Neural crest cell (in vitro differentiated cells): Measurements from ENCODE around the gene SLC6A6. TPM values are rescaled to one million over a fixed set of nuclear protein-coding genes. Genes with fewer than 3 reads are reported as not detected.
"Not testable (repeated sequence)": the region's sequence is repeated elsewhere in the genome, so short reads cannot be mapped to it uniquely, and the experiment has no call there.

Experiments used
- DNase-seq: peaks from one replicate; pipeline ENCODE4 v3.0.0; 2021; ENCODE audit warnings: low read depth, mixed read lengths, low spot score
- H3K27ac Mint-ChIP-seq: one replicate; pipeline ENCODE4 v1.8.0; 2021; ENCODE audit warnings: mild to moderate bottlenecking, mixed read lengths; ENCODE audit not compliant: unreplicated experiment
- H3K27me3 Mint-ChIP-seq: 2 replicates; pipeline ENCODE4 v1.8.0; 2021; ENCODE audit warnings: low read depth, mild to moderate bottlenecking, mixed read lengths
- H3K36me3 Mint-ChIP-seq: 2 replicates; pipeline ENCODE4 v1.8.0; 2021; ENCODE audit warnings: low read depth, mild to moderate bottlenecking, mixed read lengths
- H3K4me1 Mint-ChIP-seq: 2 replicates; pipeline ENCODE4 v1.8.0; 2021; ENCODE audit warnings: mixed read lengths
- H3K4me3 Mint-ChIP-seq: one replicate; pipeline ENCODE4 v1.8.0; 2021; ENCODE audit warnings: mild to moderate bottlenecking, mixed read lengths
- H3K9me3 Mint-ChIP-seq: 2 replicates; pipeline ENCODE4 v1.8.0; 2021; ENCODE audit warnings: mixed read lengths
- total RNA-seq: library from RNA; stranded (reverse); gene quantifications from 2 replicates; pipeline ENCODE4 v1.2.1, GENCODE V29; 2021
- TF ChIP-seq, protein P1 (sequence below): fragments of 200-600 bp; sonication (generic); conservative IDR thresholded peaks from 2 replicates; pipeline ENCODE4 v1.5.0; 2021; ENCODE audit warnings: antibody characterized with exemption, mild to moderate bottlenecking

The SLC6A6 gene
- total RNA-seq, 1 donor from 2014 or later, result 33.8 TPM

DNA sequence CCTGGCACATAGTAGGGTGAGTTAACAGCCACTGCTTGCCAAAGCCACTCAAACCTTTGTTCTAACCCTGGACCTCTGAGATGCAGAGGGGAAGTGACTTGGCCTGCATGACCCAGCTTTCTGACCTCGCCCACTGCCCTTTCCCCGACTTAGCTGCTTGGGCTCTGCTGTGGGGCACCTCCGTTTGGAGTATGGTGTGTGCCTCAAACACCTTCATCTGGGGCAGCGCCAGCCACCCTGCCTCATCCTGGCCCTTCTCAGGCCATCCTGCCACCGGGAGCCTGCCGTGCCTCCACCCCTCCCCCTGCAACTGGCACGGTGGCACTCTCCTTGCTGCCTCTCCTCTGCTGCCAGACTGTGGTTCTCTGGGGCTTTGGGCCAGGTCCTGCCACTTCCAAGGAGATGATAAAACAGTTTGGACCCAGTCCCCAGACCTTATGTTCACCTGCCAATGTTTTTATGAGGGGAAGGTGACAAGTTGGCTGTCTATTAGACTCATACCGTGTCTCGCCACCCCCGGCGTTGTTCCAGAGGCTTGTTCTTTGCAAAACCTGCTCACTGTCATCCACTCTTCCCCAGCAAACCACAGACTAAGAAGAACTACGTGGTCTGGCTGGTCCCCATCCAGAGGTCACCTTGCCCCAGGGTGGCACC lies 32.2 kb downstream of the SLC6A6 start:
- Mint-ChIP-seq H3K27ac (peak overlapping the region; percentile 62), H3K4me3 (no peak overlapping the region), H3K4me1 (peaks cover 66% of the 10 kb centered on the region), H3K9me3 (no peaks in the 10 kb centered on the region), H3K36me3 (no peaks in the 10 kb centered on the region), H3K27me3 (no peaks in the 10 kb centered on the region)
- TF ChIP-seq, protein P1, sequence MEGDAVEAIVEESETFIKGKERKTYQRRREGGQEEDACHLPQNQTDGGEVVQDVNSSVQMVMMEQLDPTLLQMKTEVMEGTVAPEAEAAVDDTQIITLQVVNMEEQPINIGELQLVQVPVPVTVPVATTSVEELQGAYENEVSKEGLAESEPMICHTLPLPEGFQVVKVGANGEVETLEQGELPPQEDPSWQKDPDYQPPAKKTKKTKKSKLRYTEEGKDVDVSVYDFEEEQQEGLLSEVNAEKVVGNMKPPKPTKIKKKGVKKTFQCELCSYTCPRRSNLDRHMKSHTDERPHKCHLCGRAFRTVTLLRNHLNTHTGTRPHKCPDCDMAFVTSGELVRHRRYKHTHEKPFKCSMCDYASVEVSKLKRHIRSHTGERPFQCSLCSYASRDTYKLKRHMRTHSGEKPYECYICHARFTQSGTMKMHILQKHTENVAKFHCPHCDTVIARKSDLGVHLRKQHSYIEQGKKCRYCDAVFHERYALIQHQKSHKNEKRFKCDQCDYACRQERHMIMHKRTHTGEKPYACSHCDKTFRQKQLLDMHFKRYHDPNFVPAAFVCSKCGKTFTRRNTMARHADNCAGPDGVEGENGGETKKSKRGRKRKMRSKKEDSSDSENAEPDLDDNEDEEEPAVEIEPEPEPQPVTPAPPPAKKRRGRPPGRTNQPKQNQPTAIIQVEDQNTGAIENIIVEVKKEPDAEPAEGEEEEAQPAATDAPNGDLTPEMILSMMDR, result no peak
- no peak for DNase-seq

DNA sequence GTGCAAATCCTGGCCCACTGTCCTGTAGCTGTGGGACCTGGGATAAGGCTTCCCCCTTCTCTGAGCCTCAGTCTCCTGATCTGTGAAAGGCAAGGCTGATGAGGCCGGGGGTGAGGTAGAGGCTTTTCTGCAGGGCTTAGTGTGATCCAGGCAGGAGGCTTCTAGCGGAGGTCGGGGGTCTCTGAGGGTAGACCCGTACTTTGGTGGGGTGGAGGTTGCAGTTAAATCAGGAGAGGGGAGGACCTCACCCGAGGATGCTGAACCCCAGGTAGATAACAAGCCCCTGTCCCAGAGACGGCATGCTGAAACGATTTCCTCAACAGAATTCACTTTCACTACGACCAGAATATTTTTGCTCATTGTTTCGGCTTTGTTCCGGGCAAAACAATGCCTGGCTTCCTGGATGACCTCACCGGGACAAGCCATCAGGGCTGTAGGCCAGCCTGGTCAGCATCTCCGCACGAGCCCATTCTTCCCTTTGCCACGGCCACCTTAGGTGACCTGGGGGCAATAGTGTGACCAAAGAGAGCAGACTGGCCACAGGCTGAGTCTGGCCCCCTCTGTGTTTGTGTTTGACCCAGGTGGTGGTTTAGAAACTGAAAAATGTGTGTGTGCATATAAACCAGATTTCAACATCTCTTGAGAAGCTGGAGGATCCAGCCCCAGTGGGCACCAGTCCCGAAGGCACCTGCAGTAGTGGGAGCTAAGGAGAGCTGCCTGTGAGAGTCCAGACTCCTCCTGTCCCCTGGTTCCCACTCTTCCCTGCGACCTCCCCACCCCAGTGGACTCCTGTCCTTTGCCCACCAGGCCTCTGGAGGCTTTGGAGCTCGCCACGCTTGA lies 33.0 kb downstream of the SLC6A6 start:
- Mint-ChIP-seq H3K27me3 (no peaks in the 10 kb centered on the region), H3K4me3 (no peak overlapping the region), H3K27ac (peak overlapping the region; percentile 62), H3K36me3 (no peaks in the 10 kb centered on the region), H3K9me3 (no peaks in the 10 kb centered on the region), H3K4me1 (peaks cover 68% of the 10 kb centered on the region)
- no peak for DNase-seq
- TF ChIP-seq, protein P1, result no peak

DNA sequence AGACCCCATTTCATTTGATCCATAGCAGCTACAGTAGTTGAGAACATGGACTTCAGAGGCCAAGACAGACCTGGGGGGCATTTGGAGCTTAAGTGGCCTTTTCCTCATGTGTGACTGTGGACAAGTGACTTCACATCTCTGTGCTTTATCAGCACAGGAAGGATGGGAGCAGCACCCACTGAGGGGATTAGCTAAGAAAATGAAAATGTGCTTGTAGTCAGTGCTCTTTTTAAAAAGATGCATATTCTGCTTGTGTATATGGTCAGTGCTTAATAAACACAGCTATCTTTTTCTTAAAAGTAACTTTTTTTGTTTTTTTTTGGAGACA lies 34.5 kb downstream of the SLC6A6 start:
- TF ChIP-seq, protein P1, result no peak

DNA sequence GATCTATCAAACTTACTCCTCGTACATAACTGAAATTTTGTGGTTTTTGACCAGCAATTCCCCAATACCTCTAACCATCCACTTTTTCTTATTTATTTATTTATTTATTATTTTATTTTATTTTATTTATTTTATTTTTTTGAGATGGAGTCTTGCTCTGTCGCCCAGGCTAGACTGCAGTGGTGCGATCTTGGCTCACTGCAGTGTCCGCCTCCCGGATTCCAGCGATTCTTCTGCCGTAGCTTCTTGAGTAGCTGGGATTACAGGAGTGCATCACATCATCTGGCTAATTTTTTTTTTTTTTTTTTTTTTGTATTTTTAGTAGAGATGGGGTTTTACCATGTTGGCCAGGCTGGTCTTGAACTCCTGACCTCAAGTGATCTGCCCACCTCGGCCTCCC lies 35.3 kb downstream of the SLC6A6 start:
- not testable (repeated sequence) for H3K27me3 Mint-ChIP-seq, H3K36me3 Mint-ChIP-seq, H3K4me3 Mint-ChIP-seq, H3K9me3 Mint-ChIP-seq, H3K27ac Mint-ChIP-seq, DNase-seq
- H3K4me1 Mint-ChIP-seq, result peaks cover 51% of the 10 kb centered on the region

More for the DNA sequence above, 34.5 kb downstream of the SLC6A6 start:
- no peaks in the 10 kb centered on the region for H3K36me3 Mint-ChIP-seq
- H3K9me3 Mint-ChIP-seq, result no peaks in the 10 kb centered on the region
- no peak overlapping the region for H3K4me3 Mint-ChIP-seq
- no peak for DNase-seq
- H3K4me1 Mint-ChIP-seq, result peaks cover 58% of the 10 kb centered on the region
- H3K27ac Mint-ChIP-seq, result no peak overlapping the region
- H3K27me3 Mint-ChIP-seq, result no peaks in the 10 kb centered on the region

DNA sequence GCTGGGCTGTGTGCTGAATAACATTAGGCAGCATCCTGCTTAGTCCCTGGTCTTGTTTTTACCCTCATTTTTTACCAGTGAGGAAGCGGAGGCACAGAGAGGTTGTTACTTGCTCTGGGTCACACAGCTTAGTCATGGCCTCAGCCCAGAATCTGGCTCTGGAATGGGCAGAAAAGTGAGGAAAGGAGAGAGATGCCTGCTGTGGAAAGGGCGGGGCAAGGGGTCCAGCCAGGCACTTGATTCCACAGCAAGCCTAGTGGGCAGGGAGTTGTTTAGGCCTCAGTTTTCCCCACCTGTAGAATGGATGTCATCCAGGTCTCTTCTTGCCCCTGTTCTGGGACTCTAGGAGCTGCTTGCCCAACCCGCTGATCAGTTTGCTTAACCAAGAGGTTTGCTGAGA lies 35.9 kb downstream of the SLC6A6 start:
- Mint-ChIP-seq H3K36me3 (no peaks in the 10 kb centered on the region), H3K27me3 (no peaks in the 10 kb centered on the region), H3K9me3 (no peaks in the 10 kb centered on the region), H3K27ac (no peak overlapping the region), H3K4me3 (no peak overlapping the region), H3K4me1 (peaks cover 46% of the 10 kb centered on the region)
- TF ChIP-seq, protein P1, result no peak
- DNase-seq, result no peak

DNA sequence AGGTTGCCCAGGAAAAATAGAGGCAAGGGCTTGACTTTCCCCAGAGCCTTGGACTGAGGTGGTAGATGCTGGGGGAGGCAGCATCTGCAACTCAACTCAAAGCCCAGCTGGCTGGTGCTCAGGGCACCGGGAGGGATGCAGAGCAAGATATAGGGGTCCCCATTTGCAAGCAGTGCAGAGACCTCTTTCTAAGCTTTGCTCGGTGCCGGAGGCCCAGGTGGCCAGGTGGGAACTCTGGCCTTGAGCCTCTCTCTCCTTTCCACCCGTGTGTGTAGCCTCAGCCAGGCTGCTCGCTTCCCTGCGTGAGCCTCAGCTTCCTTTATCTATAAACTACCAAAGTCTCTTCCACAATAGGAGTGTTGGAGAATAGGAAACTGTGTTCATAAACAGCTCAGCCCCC lies 36.5 kb downstream of the SLC6A6 start:
- no peaks in the 10 kb centered on the region for H3K9me3 Mint-ChIP-seq
- peaks cover 45% of the 10 kb centered on the region for H3K4me1 Mint-ChIP-seq
- TF ChIP-seq, protein P1, result no peak
- no peak for DNase-seq
- no peaks in the 10 kb centered on the region for H3K27me3 Mint-ChIP-seq
- H3K27ac Mint-ChIP-seq, result no peak overlapping the region
- no peaks in the 10 kb centered on the region for H3K36me3 Mint-ChIP-seq
- no peak overlapping the region for H3K4me3 Mint-ChIP-seq
